GM23248 (cell line): ENCODE measurements around the gene ZFPM1. TPM values are rescaled to one million over a fixed set of nuclear protein-coding genes. Genes with fewer than 3 reads are reported as not detected.
A peak's percentile ranks its signal among the peaks of the same experiment; 100 is the strongest.

Experiments
- DNase-seq: peaks from one replicate; pipeline ENCODE4 v3.0.0-alpha.2; 2015
- H2AFZ ChIP-seq: fragments of 200-600 bp; sonication (generic); 2 replicates; pipeline ENCODE4 v1.6.1; 2016; ENCODE audit warnings: antibody characterized with exemption
- H3F3A ChIP-seq: fragments of 200-600 bp; sonication (generic); 2 replicates; pipeline ENCODE4 v1.6.1; 2016; ENCODE audit warnings: mild to moderate bottlenecking, antibody characterized with exemption, mixed run types; ENCODE audit not compliant: insufficient read depth
- H3K27ac ChIP-seq: fragments of 200-600 bp; sonication (generic); 2 replicates; pipeline ENCODE4 v1.5.1; 2016; ENCODE audit warnings: mild to moderate bottlenecking
- H3K27me3 ChIP-seq: fragments of 200-600 bp; sonication (generic); replicated peaks from 2 replicates; pipeline ENCODE4 v1.6.1; 2016; ENCODE audit warnings: mild to moderate bottlenecking; ENCODE audit not compliant: insufficient read depth
- H3K36me3 ChIP-seq: fragments of 200-600 bp; sonication (generic); 2 replicates; pipeline ENCODE4 v1.6.1; 2016; ENCODE audit warnings: low read depth, mild to moderate bottlenecking
- H3K4me1 ChIP-seq: fragments of 200-600 bp; sonication (generic); 2 replicates; pipeline ENCODE4 v1.6.1; 2016; ENCODE audit warnings: mild to moderate bottlenecking; ENCODE audit not compliant: insufficient read depth
- H3K4me2 ChIP-seq: fragments of 200-600 bp; sonication (generic); one replicate; pipeline ENCODE4 v1.6.1; 2016; ENCODE audit warnings: mild to moderate bottlenecking; ENCODE audit not compliant: unreplicated experiment
- H3K4me3 ChIP-seq: fragments of 200-600 bp; sonication (generic); 2 replicates; pipeline ENCODE4 v1.5.1; 2016; ENCODE audit warnings: mild to moderate bottlenecking
- H3K79me2 ChIP-seq: fragments of 200-600 bp; sonication (generic); 2 replicates; pipeline ENCODE4 v1.6.1; 2016; ENCODE audit warnings: mild to moderate bottlenecking; ENCODE audit not compliant: insufficient read depth
- H3K9ac ChIP-seq: fragments of 200-600 bp; sonication (generic); 2 replicates; pipeline ENCODE4 v1.6.1; 2016; ENCODE audit warnings: mild to moderate bottlenecking
- H3K9me2 ChIP-seq: fragments of 200-600 bp; sonication (generic); 2 replicates; pipeline ENCODE4 v1.6.1; 2016; ENCODE audit warnings: mixed run types, mild to moderate bottlenecking, moderate library complexity; ENCODE audit not compliant: insufficient read depth
- H3K9me3 ChIP-seq: fragments of 200-600 bp; sonication (generic); one replicate; pipeline ENCODE4 v1.6.1; 2017; ENCODE audit warnings: low read depth
- H4K20me1 ChIP-seq: fragments of 200-600 bp; sonication (generic); 2 replicates; pipeline ENCODE4 v1.6.0; 2016; ENCODE audit not compliant: insufficient read depth
- EZH2 ChIP-seq: fragments of 200-600 bp; sonication (generic); IDR thresholded peaks from 2 replicates; pipeline ENCODE4 v1.6.1; 2018; ENCODE audit warnings: antibody characterized with exemption, mild to moderate bottlenecking; ENCODE audit not compliant: insufficient read depth, poor library complexity, severe bottlenecking
- EZH2phosphoT487 ChIP-seq: fragments of 200-600 bp; sonication (generic); IDR thresholded peaks from 2 replicates; pipeline ENCODE4 v1.6.1; 2018; ENCODE audit warnings: antibody characterized with exemption, moderate library complexity, mild to moderate bottlenecking, low read depth; ENCODE audit not compliant: insufficient read depth
- WGBS, 2 experiments: methylation state at CpG; one replicate each; pipeline ENCODE4 v1.1.6; 2015 to 2017; ENCODE audit warnings: low lambda C conversion rate in 2 of 2, low coverage in 1 of 2; ENCODE audit errors: missing lambda C conversion rate in 2 of 2; 5-methylcytosine and 5-hydroxymethylcytosine counted together
- in situ Hi-C: fragments of 300-500 bp; cut with MboI; formaldehyde crosslinking; loops from 2 replicates; pipeline ENCODE4 v1.15.0; 2020
- polyA plus RNA-seq: library from polyadenylated mRNA; unstranded; fragments of >200 nt; fragmentation: Nextera tagmentation; extraction: Ambion mirVana; gene quantifications from 2 replicates; pipeline ENCODE4 v1.2.1, GENCODE V29; 2016
- total RNA-seq: library from RNA; depleted of rRNA; stranded (reverse); fragments of >200 nt; shearing (Covaris generic); gene quantifications from 2 replicates; pipeline ENCODE4 v1.2.3, GENCODE V29; 2014

The ZFPM1 gene
- total and polyA plus RNA-seq, 2 experiments from 2014 or later = 0.06 to 2.4 TPM

DNA sequence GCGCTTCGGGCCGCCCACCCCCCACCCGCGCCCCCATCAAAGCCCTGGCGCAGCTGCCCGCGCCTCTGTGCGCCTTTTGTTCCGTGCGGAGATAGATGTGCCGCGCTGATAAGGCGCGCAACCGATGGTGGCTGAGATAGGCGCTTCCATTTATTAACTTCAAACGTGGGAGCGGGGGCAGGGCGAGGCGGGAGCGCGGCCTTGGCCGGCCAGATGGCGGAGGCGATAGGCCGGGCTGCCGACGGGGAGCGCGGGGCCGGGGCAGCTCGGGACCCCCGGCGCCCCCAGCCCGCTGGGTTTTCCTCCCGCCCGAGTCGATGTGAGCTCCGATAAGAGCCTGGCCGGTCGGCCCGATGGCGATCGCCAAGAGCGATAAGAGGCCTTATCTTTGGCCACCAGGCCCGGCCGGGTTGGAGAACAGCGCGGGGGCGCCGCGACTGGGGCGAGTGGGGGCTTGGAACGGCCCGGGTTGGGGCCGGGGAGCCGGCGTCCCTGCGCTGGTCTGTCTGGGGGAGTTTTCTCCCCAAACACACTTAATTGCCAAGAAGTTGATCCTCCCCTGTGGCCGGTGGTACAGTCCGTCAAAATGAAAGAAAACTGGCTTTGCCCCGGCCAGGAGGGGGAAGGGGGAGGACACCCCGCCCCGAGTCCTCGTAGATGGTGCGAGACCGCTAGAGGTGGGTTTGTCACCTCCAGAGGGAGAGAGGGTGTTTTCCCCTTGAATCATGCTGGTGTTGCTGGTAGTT is 2.7 kb downstream of the ZFPM1 start:
- Histone ChIP-seq H3K4me3 (peak overlapping the region; percentile 70), H3K4me2 (peak overlapping the region; percentile 52), H3K4me1 (no peaks in the 10 kb centered on the region), H4K20me1 (no peaks in the 10 kb centered on the region), H3F3A (no peaks in the 10 kb centered on the region), H3K9me3 (no peaks in the 10 kb centered on the region), H3K36me3 (no peaks in the 10 kb centered on the region), H3K9me2 (no peaks in the 10 kb centered on the region), H2AFZ (peak overlapping the region; percentile 50), H3K27me3 (no peaks in the 10 kb centered on the region), H3K9ac (peak overlapping the region; percentile 17), H3K27ac (no peak overlapping the region), H3K79me2 (no peaks in the 10 kb centered on the region)
- no peak for TF ChIP-seq EZH2phosphoT487
- peak; percentile 36 for DNase-seq
- WGBS, 2 experiments = 7 to 10% methylated on average over 36 to 68 of the region's 68 CpGs
- in situ Hi-C loops = loop anchor here (10.0 kb wide), 1 partner anchor 69 kb away; no protein-coding TSS in a partner anchor

DNA sequence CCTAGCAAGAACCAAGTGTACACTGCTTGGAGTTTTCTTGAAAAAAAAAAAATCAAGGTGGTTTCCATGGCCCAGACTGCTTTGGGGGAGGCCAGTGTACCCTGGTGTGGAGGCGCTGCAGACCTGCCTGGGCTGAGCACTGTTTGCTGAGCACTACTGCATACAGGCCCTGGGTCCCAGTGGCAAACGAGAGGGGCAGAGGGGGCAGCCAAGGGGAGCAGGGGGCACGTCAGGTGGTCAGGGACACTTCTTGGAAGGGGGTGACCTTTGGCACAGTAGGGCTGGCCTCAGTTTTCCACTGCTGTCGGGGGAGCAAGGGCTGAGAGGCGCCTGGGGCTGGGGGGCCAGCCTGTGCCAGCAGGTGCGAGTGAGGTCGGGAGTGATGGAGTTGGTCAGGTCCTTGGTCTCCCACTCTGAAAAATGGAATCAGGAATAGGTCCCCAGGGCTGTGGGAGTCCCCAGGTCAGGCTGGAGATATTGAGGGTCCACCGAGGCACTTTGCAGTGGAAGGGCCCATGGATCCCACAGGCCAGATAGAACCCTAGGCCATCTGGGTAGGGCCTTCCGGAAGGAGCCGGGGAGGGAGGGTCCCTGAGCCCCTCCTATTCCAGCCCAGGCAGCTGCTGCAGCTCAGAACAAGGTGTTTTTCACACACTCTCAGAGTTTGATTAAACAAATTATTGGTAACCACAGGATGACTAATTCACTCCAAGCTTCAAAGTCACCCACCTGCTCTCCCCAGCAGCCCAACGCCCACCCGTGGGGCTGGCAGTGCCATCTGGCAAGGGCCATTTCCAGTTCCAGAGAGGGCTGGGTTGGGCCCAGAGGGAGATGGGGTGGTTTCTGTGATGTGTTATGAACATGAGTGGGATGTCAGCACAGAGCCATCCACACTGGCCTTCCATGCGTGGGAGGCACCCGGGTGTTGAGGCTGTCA is 3.5 kb downstream of the ZFPM1 start:
- Histone ChIP-seq H3F3A (no peaks in the 10 kb centered on the region), H3K4me1 (no peaks in the 10 kb centered on the region), H3K9ac (no peak overlapping the region), H3K36me3 (no peaks in the 10 kb centered on the region), H3K9me3 (no peaks in the 10 kb centered on the region), H3K4me2 (peak overlapping the region; percentile 52), H3K4me3 (peak overlapping the region; percentile 70; the same call in 1 of the 2 replicates), H3K27ac (no peak overlapping the region), H4K20me1 (no peaks in the 10 kb centered on the region), H3K9me2 (no peaks in the 10 kb centered on the region), H3K79me2 (no peaks in the 10 kb centered on the region), H3K27me3 (no peaks in the 10 kb centered on the region), H2AFZ (no peak overlapping the region)
- no peak for TF ChIP-seq EZH2
- TF ChIP-seq EZH2phosphoT487 = no peak
- in situ Hi-C loops = loop anchor here (10.0 kb wide), 1 partner anchor 68 kb away; no protein-coding TSS in a partner anchor
- WGBS, 2 experiments = 93% methylated on average over 12 to 14 of the region's 14 CpGs
- DNase-seq = no peak

DNA sequence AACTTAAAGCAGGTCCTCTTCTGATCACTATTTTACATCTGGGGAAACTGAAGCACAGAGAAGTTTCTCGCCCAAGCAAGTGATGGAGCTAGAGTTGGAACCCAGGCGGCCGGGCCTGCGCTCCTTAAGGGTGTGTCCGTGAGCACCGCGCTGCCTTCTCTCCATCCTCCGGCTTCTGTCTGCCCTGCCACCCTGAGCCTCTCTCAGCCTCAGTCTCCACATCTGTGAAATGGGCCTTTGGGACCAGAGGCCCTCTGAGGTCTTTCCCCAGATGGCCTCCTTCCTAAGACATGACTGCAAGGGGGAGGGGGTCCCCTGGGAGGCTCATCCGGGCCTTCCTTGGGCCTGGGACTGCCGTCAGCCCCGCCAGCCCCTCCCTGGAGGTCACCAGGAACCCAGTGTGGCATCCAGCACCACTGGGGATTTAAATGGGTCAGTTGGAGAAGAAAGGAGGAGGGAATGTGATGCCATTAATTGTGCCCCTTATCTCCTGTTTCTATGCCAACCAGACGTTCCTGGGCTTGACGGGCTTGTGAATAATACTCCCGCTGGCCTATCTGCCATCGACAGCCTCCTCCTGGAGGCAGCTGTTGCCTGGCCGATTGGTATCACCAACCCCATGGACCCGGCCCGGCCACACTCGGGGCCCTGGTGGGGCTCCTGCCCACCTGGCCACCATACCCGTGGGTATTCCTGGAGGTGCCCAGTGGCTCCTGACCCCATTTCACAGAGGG is 5.1 kb downstream of the ZFPM1 start:
- Histone ChIP-seq H2AFZ (no peak overlapping the region), H3K79me2 (no peaks in the 10 kb centered on the region), H3F3A (no peaks in the 10 kb centered on the region), H3K36me3 (no peaks in the 10 kb centered on the region), H3K9me3 (no peaks in the 10 kb centered on the region), H3K4me2 (no peak overlapping the region), H3K4me3 (no peak overlapping the region), H3K27me3 (no peaks in the 10 kb centered on the region), H4K20me1 (no peaks in the 10 kb centered on the region), H3K9ac (no peak overlapping the region), H3K4me1 (no peaks in the 10 kb centered on the region), H3K9me2 (no peaks in the 10 kb centered on the region), H3K27ac (no peak overlapping the region)
- 96 to 97% methylated on average over 20 of the region's 20 CpGs for WGBS, 2 experiments
- in situ Hi-C loops = loop anchor here (10.0 kb wide), 1 partner anchor 67 kb away; no protein-coding TSS in a partner anchor
- no peak for DNase-seq
- no peak for TF ChIP-seq EZH2
- no peak for TF ChIP-seq EZH2phosphoT487

DNA sequence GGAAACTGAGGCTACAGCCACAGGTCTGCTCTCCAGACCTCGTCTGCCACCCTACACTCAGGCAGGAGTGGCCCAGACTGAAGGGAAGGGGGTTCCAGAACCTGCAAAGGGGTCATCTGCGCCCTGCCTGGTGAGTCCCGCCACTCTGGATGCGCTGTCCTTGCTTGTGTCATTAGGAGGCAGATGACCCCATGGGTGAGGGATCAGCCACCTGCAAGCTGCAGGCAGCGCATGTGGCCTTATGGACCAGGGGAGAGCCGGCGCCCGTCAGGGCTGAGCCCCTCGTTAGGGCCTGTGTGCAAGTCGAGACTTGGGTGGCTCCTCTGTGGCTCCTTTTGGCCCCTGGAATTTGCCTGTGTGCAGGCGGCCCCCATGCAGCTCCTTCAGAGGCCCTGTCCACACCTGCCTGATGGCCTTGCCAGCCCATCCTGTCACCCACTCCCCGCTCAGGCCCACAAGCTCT is 5.7 kb downstream of the ZFPM1 start:
- TF ChIP-seq EZH2 = no peak
- H3K4me1 ChIP-seq = no peaks in the 10 kb centered on the region
- H2AFZ ChIP-seq = no peak overlapping the region
- in situ Hi-C loops = loop anchor here (10.0 kb wide), 1 partner anchor 66 kb away; no protein-coding TSS in a partner anchor
- DNase-seq = no peak
- H3K79me2 ChIP-seq = no peaks in the 10 kb centered on the region
- no peaks in the 10 kb centered on the region for H3K27me3 ChIP-seq
- no peaks in the 10 kb centered on the region for H3F3A ChIP-seq
- no peaks in the 10 kb centered on the region for H4K20me1 ChIP-seq
- H3K9ac ChIP-seq = no peak overlapping the region
- H3K9me2 ChIP-seq = no peaks in the 10 kb centered on the region
- H3K4me3 ChIP-seq = no peak overlapping the region
- H3K4me2 ChIP-seq = no peak overlapping the region
- H3K27ac ChIP-seq = no peak overlapping the region
- WGBS, 2 experiments = 92 to 94% methylated on average over 9 to 12 of the region's 12 CpGs
- H3K36me3 ChIP-seq = no peaks in the 10 kb centered on the region
- no peaks in the 10 kb centered on the region for H3K9me3 ChIP-seq
